Stimulated activated CD4-positive, alpha-beta T cell treated with anti-CD3 and anti-CD28 coated beads, Interleukin-15, amount 100 ng/mL, for 1 hour (primary cell): ENCODE data around the gene EGLN1.
"Not testable (repeated sequence)": the region's sequence is repeated elsewhere in the genome, so short reads cannot be mapped to it uniquely, and the experiment has no call there.

ENCODE experiments used
- DNase-seq, 2 donors: peaks; one replicate each; pipeline ENCODE4 v3.0.0-alpha.2; 2020; ENCODE audit warnings: low read depth in 1 of 2, low spot score in 1 of 2

Gene EGLN1

DNA sequence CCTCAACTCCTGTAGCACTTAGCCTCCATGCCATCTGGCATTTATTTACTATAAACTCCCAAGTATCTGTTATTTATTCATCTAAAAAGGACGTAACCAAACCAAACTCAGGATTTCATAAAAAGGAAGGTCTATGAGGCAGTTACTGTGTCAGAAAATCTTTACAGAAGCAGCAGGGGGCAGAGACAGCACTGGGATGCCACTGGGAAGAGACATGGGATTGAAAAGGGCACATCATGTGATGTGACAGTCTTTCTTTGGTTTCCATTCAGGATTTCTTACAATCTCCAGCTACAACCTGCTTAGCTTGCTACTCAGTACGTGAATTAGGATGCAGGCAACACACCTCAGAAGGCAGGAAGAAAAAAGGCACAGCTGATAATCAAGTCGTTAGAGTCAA is 52.8 kb downstream of the EGLN1 start:
- DNase-seq: no peak

DNA sequence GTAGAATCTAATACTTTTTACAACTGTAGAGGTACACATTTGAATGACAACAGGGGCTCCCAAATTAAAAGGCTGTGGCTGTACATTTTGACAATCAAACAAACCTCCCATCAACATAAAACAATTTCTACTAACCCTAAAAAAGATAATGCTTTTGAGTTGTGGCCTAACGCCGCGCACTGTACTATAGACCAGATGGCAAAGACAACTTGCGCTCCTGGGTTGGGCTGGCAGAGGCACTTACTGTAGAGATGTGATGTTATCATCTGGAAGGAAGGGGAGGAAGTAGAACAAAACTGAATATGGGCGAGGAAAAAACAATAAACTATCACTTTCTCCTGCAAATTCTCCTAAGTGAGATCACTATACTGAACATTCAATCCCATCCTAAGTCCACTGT is 57.9 kb downstream of the EGLN1 start:
- DNase-seq: no peak

DNA sequence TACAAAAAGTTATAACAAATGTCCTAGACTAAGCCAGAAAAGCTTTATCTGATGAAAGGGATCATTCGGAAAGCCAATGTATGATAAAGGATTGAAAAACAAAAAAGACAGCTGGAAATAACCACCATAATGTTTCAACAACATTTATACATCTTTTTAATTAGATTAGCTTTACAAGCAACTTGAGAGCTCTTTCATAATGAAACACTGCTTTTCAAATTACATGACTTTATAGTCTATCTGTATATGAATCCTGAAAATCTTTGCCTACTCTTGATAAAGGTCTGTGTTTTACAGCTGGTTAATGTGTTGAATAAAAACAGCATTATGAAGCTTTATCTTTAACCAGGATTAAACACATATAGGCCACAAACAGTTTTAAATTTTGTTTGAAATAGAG is 58.5 kb downstream of the EGLN1 start:
- no peak for DNase-seq

DNA sequence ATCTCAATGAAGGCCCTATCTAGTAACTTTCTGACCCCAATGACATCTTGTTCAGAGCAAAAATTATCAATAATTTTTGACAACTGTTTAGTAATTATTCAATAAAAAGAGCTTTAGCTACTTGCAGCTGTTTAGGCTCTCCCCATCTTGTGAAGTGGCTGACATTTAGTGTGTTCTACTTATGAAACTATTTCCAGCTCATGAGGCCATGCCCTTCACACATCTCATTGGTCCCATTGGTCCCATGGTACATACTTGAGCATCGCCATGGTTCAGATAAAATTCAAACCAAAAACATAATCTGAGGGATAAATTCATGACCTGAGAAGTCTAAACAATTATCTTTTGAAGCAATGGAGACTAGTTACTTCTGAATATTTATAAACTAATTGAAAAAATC is 59.8 kb downstream of the EGLN1 start:
- DNase-seq: no peak

DNA sequence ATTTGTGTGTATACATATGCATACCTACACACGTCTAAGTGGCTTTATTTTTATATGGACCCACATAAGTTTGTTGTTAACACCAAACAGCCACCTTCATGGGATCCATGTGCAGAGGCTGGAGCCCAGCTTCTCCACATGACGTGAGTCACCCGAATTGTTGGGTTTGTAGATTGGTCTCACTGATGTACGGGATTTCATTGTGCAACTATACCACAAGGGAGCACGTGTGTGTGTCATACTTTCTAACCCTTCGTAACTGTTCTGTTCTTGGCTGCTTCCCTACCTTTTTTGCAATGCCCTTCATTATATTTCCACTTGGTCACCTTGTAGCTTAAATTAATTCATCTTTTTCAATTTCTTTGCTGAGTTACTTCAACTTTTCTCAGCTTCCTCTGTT is 63.0 kb downstream of the EGLN1 start:
- DNase-seq: no peak

DNA sequence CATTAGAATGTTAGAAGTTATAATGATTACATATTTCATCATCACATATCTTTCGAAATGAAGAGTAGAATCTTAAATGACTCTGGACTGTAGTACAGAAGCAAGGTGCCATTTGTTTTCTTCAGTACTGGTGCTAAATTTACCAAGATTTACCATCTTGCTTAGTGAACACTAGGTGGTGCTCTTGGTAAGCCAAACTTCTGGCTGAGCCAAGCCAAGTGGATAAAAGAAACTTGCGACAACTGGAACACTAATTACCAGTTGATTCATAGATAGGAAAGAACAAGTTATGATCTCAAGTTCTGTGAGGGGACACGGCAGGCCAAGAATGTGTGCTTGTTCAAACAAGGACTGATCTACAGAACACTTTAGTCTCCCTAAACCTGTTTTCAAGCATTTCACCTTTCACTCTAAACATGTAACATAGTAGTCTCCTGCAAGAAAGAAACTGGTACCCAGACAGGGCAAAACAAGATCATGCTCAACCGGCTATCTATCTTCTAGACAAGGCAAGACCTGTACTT is 64.2 kb downstream of the EGLN1 start:
- DNase-seq: no peak

DNA sequence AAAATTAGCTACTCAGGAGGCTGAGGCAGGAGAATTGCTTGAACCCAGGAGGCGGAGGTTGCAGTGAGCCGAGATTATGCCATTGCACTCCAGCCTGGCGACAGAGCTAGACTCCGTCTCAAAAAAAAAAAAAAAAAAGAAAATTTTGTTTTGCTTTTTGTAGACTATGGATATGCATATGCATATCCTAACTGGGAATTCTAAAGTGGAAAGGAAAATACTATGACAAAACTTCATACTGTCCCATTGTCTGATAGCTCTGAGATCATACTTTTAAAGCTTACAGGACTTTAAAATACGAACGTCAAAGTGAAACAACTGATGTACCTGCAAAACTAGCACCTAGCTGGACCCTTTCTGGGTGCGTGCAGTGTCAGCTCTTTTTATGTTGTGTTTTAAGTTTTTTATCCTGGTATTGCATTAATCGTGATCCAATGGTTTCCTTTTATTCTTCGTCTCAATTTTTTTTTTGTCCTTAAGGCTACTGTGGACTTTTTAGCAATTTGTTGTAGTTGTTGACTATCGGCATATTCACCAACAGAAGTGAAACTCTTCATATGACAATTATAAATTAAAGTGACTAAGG is 64.8 kb downstream of the EGLN1 start:
- DNase-seq: no peak

DNA sequence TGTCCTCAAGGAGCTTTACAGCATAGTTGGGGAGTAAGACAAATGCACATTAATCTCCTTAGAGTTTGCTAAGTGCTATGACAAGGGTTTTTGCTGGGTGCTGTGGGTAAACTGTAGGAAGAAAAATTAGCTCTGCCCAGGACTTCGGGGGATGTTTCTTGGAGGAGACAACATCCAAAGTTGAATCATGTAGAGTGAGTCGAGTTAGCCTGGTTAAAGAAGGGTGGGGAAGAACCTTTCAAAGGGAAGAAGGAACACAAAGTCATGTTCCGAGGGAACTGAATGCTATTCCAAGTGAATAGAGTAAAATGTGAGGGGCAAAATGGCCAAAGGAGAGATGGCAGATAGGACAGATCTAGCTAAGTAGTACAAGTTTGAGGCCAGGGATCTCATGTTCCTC is 66.9 kb downstream of the EGLN1 start:
- DNase-seq: no peak

DNA sequence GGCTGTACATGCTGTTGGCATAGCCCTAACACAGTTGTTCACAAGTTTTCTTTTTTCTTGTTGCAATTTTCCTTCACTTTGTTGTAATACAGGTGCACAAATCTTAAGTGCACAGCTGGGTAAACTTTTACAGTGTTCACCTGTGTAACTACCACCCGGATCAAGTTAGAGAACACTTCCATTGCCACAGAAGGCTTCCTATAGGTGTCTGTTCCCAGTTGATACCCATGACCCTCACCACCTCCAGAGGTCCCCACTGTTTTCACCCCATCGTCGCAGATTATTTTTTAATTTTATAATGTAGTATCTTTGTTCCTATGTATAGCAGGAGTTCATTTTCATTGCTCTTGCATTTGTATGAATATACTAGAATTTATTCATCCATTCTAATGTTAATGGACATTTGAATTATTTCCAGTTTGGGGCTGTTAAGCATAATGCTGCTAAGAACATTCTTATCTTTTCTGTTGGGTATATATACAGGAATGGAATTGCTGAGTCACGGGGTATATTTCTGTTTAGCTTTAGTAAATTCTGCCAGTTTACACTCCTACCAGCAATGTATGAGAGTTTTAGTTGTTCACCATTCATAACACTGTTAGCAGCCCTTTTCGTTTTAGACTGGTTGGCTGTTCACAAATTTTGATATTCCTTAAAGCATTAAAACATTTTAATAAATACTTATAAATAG is 67.6 kb downstream of the EGLN1 start:
- no peak for DNase-seq

DNA sequence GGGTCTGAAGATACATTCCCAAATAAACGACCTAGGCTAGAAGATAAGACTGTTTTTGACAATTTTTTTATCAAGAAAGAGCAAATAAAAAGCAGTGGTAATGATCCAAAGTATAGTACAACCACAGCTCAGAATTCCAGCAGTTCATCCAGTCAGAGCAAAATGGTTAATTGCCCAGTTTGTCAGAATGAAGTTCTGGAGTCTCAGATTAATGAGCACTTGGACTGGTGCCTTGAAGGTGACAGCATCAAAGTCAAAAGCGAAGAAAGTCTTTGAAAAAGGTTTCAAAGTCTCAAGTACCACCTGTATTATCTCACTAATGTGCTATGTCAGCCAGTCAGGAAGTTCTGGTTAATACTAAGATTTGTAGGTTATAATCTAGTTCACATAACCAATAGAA is 69.0 kb downstream of the EGLN1 start:
- DNase-seq: no peak

DNA sequence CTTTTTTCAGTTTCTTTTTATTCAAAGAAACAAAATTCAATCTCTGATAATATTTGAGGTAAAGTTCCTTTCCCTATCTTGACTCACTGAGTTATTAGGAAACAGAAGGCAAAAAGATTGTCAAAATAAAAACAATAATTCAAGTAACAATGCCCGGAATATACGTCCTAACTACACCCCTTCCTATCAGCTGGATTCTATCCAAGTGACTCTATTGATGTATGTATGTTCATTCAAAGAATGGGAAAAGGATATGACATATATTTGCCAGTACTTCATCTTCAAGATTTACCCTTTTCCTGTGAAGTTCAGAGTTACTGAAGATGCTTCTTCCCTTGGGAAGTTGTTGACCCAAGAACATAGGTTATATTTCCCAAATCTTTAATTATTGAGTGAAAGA is 70.3 kb downstream of the EGLN1 start:
- no peak for DNase-seq

DNA sequence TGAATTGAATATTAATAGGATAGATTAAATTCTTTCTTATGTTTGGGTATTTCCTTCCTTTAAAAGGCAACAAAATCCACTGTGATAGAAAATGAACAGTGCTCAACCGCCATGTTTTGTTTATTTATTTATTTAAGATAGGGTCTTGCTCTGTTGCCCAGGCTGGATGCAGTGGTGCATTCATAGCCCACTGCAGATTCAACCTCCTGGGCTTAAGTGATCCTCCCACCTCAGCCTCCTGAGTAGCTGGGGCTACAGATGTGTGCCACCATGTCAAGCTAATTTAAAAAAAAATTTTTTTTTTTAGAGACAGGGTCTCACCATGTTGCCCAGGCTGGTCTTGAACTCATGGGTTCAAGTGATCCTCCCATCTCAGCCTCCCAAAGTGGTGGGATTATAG is 73.2 kb downstream of the EGLN1 start:
- not testable (repeated sequence) for DNase-seq

DNA sequence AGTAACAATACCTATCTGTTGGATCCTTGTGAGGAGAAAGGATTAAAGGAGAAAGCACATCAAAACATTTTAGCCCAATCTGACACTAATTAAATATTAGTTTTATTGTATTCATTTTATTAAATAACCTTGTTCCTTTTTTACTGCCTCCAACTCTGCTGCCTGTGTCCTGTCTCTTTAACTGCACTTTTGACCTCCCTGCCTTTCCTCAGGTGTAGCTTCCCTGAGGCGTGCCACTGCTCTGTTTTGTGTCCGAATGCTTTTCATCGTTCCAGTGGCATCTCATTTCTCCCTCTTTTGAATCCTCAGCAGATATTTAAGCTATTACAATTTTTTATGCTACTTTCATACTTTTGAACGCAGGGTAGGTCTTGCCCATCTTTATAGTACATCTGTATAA is 73.6 kb downstream of the EGLN1 start:
- DNase-seq: no peak

DNA sequence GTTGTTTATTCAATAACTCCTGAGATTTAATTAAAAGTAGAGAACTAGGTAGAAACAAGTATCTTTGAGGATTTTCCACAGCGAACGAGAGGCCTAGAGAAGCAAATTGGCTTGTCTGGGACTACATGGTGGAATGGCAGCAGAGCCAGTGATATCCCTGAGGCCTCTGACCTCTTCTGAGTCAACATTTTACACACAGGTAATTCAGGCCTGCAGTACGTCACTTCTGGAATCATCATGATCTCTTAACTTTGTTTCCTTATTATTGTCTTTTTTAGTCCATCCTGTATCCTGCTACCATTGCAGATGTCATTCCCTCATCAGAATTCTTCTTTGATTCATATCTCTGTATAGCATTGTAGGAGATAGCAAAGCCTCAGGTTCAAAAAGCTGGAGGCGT is 74.1 kb downstream of the EGLN1 start:
- DNase-seq: no peak

DNA sequence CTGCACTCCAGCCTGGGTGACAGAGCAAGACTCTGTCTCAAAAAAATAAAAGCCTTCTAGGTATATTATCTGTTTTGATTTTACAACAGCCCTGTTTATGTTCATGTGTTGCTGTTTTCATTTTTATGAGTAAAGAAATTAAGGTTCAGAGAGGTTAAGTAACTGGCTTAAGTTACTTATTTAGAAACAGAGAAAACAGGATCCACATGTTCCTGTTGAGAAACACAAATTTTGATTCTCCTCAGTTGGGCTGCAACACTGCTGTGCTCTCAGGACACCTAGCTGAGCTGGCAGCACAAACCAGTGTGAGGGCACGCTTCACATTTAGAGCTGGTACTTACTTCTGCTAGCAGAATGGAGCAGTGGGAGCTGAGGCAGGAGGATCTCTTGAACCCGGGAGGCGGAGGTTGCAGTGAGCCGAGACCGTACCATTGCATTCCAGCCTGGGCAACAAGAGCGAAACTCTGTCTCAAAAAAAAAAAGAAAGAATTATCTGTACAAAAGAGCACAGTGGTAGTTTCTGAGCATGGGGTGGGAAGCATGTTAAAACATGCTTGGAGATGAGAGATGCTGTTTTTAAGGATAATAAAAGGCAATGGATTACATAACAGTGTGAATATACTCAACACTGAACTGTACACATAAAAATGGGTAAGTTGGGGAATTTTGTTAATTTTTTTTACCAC is 81.6 kb downstream of the EGLN1 start:
- no peak for DNase-seq

DNA sequence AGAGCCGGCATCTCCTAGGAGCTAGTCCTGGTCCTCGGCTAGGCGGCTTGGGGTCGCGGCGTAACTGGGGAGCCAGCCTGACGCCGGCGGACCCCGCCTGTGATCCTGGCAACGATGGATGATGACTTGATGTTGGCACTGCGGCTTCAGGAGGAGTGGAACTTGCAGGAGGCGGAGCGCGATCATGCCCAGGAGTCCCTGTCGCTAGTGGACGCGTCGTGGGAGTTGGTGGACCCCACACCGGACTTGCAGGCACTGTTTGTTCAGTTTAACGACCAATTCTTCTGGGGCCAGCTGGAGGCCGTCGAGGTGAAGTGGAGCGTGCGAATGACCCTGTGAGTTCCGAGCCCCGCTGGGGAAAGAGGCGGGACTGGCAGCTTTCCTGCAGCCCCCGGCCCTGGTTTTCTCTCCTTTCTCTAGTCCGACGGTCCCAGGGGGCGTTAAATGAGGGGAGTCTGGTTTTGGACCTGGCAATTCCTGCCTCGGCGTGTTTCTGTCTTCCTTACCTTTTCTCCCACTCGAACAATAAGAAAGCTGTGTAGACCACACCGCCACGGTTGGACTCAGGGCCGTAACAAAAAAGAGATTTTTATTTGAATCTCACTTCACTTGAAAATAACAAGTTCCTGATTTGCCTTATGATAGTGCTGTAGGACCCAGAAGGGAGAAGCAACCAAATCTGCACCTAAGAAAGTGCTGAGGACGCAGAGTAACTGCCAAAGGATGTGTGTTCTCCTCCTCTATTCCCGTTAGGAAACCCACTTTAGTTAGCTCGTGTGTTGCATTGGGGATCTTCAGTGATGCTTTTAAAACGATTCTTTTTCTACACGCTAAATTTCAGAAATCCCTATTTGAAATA is 83.6 kb downstream of the EGLN1 start, which contains the start of gene SPRTN:
SPRTN (plus strand) TSS at position 24 of the 859 bp plus-strand sequence; CDS start at position 115, 91 bp downstream.
- no peak for DNase-seq

DNA sequence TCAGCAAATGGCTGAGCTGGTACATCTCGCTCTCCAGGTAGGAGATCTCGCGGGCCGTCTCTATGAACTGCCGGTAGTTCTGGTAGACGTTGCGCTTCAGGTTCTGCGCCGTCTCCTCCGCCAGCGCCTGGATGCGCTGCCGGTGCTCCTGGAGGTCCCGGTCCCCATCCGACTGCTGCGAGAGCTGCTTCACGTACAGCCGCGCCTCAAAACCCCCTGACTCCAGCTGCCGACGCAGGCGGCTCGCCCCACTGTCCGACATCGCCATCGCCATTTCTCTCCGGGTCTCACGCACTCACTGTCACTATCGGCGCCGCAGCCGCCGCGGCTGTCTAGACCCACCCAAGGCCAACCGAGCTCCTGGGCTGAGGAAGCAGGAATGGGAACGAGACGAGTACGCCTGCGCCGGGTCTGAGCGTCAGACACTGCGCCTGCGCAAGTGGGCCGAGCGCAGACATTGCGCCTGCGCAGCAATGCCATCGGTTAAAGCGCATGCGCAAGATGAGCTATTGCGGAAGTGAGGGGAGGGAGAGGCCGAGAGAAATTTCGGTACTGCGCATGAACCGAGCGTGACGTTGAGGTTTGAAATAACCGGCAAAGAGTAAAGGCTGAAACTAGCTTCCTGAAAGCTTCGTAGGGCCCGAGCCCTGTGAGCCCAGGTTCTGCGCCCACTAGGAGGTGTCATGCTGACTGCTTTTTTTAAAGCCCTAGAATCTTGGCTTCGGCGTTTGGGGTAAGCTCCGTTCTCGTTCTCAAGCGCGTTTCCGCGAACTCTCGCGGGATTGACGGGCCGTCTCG is 84.4 kb downstream of the EGLN1 start, which contains the start of gene EXOC8:
EXOC8 (minus strand) TSS at position 381 of the 798 bp plus-strand sequence; CDS start at position 274, 107 bp downstream.
- DNase-seq: peak; percentile 96 to 97

DNA sequence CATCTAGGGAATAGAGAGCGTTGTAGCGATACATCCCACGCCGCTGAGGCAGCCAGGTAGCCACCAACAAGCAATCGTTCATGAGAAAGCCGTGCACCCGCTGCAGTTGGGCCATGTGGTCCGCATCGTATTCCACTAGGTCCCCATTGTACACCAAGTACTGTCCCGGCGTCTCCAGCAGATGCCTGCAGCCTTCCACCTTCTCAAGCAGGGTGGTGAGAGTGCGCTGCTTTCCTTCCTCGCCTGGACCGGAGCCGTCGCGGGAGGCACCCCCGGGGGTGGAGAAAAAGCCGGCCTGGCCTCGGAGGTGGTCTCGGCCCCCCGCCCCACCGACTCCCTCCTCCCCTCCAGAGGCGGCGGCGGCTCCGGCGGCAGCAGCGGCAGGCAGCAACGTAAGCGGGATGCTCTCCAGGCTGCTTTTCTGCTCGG is 85.0 kb downstream of the EGLN1 start:
- DNase-seq: no peak

DNA sequence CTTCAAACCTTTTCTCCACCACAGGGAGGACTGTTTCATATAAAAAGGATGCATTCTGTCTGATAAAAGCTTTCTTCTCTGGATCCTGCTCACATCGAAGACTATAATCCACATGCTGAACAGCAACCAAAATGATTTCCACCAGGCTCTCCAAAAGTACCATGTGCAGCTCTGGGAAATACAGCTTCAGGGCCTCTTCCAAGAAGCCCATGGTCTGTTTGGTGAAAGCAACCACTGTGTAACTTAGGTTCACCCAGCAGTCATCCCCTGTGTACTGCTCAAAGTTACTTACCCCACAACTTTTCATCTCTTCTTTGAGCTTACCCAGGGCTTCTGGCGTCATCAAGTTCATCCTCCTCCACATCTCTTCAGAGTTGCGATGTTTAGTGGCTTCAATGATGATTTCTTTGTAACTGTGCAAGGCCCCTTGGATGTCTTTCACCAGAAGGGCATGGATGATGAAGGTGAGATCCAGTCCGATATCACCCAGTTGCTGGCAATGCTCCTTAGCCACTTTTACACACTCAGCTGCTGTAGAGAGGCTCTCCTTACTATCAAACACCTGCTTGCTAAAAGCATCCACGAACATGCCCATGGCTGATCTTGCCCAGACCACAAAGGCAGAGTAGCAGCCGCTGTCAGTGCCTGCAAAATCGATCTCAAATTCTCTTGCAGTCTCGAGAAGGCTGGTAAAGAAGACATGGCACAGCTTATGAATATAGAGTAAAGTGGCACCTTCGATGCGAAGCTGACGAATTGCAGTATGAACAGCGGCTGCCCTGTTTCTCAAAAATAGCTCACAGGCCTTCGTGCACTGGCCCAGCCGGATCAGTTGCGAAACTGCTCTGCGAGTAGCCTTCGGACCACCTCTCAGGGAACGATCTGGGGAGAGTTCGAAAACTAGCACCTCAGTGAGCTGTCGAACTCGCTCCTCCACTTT is 86.2 kb downstream of the EGLN1 start:
- DNase-seq: no peak
